ENCODE results near the gene GARNL3. TPM values are rescaled to one million over a fixed set of nuclear protein-coding genes. Genes with fewer than 3 reads are reported as not detected.

GARNL3 gene
- total and polyA plus RNA-seq, 8 donors, result 0.76 to 35.8 (median 7.5) TPM

- no peaks in the 10 kb centered on the region for H3K36me3 ChIP-seq
- peaks cover 0 to 28% (median 9%) of the 10 kb centered on the region in 4 donors for H3K4me1 ChIP-seq
- H3K27me3 ChIP-seq, result no peaks in the 10 kb centered on the region
- intact Hi-C loops (cut with DNase I; ENCODE audit: low total_unique reads), result no loop called here
- no peaks in the 10 kb centered on the region for H3K9me3 ChIP-seq
- no peak overlapping the region for H3K4me3 ChIP-seq
- TF ChIP-seq EP300 (IDR thresholded peaks at IDR 0.05) (no peak), CTCF (IDR thresholded peaks at IDR 0.05) (no peak), POLR2A (IDR thresholded peaks at IDR 0.05) (no peak), POLR2AphosphoS5 (IDR thresholded peaks at IDR 0.05) (no peak)
- DNase-seq, result no peak
- no peak overlapping the region for H3K27ac ChIP-seq
Measured at GRCh38 chr9:127262602-127263001, 2.0 kb upstream of the GARNL3 start.

- 92 to 98% (median 96%) methylated on average over 9 of the region's 9 CpGs for WGBS, 5 donors
- no peak overlapping the region for H3K4me3 ChIP-seq
- intact Hi-C loops (cut with DNase I; ENCODE audit: low total_unique reads), result no loop called here
- no peak overlapping the region for H3K27ac ChIP-seq
- no peaks in the 10 kb centered on the region for H3K27me3 ChIP-seq
- no peaks in the 10 kb centered on the region for H3K36me3 ChIP-seq
- TF ChIP-seq EP300 (IDR thresholded peaks at IDR 0.05) (no peak), POLR2A (IDR thresholded peaks at IDR 0.05) (no peak), POLR2AphosphoS5 (IDR thresholded peaks at IDR 0.05) (no peak), CTCF (IDR thresholded peaks at IDR 0.05) (no peak)
- no peak for DNase-seq
- H3K9me3 ChIP-seq, result no peaks in the 10 kb centered on the region
- peaks cover 0 to 28% (median 9%) of the 10 kb centered on the region in 4 donors for H3K4me1 ChIP-seq
Measured at GRCh38 chr9:127263237-127263636, 1.3 kb upstream of the GARNL3 start.

- intact Hi-C loops (cut with DNase I; ENCODE audit: low total_unique reads), result no loop called here
- H3K4me1 ChIP-seq, result peaks cover 0 to 28% (median 9%) of the 10 kb centered on the region in 4 donors
- H3K27ac ChIP-seq, result no peak overlapping the region
- H3K27me3 ChIP-seq, result no peaks in the 10 kb centered on the region
- H3K36me3 ChIP-seq, result no peaks in the 10 kb centered on the region
- H3K9me3 ChIP-seq, result no peaks in the 10 kb centered on the region
- no peak overlapping the region for H3K4me3 ChIP-seq
- peak in 1 of 2 donors; percentile 51 for DNase-seq
- TF ChIP-seq POLR2AphosphoS5 (IDR thresholded peaks at IDR 0.05) (no peak), CTCF (IDR thresholded peaks at IDR 0.05) (no peak), EP300 (IDR thresholded peaks at IDR 0.05) (no peak), POLR2A (IDR thresholded peaks at IDR 0.05) (no peak)
Measured at GRCh38 chr9:127263664-127264063, 910 bp upstream of the GARNL3 start.

- no peak for DNase-seq
- intact Hi-C loops (cut with DNase I; ENCODE audit: low total_unique reads), result no loop called here
- WGBS, 5 donors, result 72 to 92% (median 87%) methylated on average over 5 of the region's 5 CpGs
Measured at GRCh38 chr9:127267793-127268525, 3.4 kb downstream of the GARNL3 start.

More at GRCh38 chr9:127267793-127268525, 3.4 kb downstream of the GARNL3 start:
- no peak for TF ChIP-seq POLR2A (IDR thresholded peaks at IDR 0.05)
- TF ChIP-seq CTCF (IDR thresholded peaks at IDR 0.05), result no peak
- TF ChIP-seq EP300 (IDR thresholded peaks at IDR 0.05), result no peak
- no peak for TF ChIP-seq POLR2AphosphoS5 (IDR thresholded peaks at IDR 0.05)
- Histone ChIP-seq H3K36me3 (no peaks in the 10 kb centered on the region), H3K27ac (no peak overlapping the region), H3K4me3 (no peak overlapping the region), H3K9me3 (no peaks in the 10 kb centered on the region), H3K4me1 (peaks cover 0 to 22% (median 9%) of the 10 kb centered on the region in 4 donors), H3K27me3 (no peaks in the 10 kb centered on the region)
